Stimulated activated CD4-positive, alpha-beta T cell treated with anti-CD3 and anti-CD28 coated beads, Interleukin-2, amount 100 ng/mL, for 48 hours (primary cell): ENCODE measurements around the gene TMEM140.
"Not testable (repeated sequence)": the region's sequence is repeated elsewhere in the genome, so short reads cannot be mapped to it uniquely, and the experiment has no call there.

ENCODE experiments used
- DNase-seq, 2 donors: peaks; one replicate each; pipeline ENCODE4 v3.0.0-alpha.2; 2020

TMEM140 gene

DNA sequence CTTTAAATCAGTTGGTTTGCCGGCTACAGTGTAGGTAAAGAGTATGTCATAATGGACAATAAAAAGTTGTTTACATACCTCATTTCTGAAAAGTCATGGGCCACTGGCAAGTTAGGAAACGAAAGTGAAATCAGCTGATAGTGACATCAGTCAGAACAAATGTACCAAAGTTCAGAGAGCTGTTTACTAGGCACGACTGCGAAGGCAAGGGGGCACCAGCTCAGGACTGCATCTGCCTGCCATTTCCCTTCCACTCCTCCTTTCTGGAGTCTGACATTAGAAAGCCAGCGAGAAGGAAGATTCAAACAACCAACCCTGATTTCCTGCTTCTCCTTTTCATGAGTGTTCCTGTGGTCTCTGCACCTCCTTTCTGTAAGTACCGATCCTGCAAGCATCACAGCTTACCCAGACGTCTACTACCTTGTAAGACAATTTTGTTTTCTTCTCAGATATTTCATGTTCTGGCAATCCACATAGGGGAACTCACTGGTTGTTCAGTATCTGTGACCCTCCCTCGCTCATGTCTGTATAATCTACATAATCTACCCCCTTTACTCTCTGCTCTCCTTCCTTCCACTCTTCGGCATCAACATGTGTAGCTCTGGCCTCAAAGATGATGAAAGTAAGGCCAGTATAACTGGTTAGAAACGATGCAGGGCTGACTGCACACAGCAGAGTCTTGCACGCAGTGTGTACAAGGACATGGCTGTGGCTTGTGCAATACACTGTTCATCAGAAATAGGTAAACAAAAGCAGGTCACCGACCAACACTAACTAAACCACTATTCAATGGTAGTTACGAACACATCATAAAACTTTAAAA, at the start of gene TMEM140:
Gene TMEM140, plus strand, starts transcription at position 174 of the 823 bp plus-strand sequence. CDS start 16,370 bp downstream, outside the sequence.
- no peak for DNase-seq

DNA sequence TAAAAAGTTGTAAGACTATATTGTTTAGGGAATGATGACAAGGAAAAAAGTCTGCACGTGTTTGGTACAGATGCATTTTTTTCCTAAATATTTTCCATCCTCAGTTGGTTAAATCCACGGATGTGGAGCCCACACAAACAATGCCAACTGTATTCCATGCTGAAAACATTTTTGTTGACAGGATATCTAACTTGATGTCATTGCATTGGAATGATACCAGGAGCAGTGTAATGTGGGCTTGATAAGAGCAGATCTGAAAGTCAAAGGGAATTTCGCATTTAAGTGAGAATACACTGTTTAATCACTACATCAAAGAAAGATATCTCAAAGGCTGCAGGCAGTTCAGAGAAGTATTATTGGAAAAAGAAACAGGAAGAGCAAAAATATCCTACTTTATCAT, 49.5 kb upstream of the TMEM140 start:
- DNase-seq: no peak

DNA sequence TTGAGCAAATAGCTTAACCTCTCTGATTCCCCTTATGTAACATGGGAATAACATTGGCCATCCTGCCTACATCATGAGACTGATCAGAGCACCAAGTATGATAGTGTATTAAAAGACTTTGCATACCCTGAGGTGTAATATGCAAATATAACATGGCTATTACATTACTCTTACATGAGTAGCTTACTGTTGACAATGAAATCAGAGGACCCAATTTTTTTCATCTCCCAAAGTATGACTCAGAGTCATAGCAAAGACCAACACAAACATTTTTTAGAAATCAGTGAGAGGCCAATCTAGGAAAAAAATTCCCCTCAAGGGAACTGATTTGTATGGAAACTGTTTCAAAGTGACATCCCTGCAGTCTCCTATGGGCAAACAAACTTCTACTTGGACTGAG, 47.0 kb upstream of the TMEM140 start:
- DNase-seq: no peak

DNA sequence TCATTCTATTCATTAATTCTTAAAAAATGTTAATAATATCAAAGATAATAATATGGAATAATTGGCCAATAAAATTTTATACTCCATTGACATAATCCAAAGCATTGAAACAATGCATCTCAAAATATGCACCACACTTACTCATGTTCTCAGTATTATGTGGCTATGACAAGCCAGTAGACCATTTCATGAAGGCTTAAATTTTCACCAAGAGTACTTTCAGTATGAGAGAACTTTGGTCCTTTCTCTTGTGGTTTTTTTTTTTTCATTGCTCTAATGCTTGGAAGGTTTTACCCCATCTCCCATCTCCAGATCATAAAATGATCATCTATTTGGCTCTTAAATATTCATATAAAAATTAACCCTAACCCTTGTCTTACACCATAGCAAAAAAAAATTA, 45.5 kb upstream of the TMEM140 start:
- DNase-seq: no peak

DNA sequence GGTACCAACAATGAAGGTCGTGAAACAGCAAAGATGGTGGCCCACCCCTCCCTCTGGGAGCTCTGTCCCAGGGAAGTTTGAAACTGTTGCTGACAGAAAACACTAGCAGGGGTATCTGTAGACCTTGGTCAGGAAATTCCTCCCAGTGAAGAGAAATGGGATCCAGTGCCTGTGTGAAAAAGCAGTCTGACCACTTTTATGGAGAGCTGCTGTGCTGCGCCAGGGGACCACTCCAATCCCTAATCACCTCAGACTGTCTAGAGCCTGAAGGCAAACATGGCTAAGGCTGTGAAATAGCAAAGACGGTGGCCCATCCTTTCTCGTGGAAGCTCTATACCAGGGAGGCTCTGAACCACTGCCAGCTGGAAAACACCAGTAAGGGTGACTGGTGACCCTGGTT, 38.3 kb upstream of the TMEM140 start:
- DNase-seq: no peak

DNA sequence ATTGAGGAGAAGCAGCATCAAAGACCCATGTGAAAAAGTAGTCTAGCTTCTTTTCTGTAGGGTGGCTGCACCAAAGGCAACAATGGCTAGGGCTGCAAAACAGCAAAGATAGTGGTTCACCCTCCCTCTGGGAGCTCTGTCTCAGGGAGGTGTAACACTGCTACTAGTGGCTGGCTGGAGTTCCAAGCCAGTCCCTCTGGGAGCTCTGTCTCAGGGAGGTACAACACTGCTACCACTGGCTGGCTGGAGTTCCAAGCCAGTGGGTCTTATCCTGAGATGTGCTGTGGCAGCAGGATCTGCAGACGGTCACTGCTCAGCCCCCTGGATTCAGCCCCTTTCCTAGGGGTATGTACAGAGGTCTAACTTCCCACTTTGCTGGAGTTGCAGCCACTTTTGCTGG, 37.9 kb upstream of the TMEM140 start:
- no peak for DNase-seq

DNA sequence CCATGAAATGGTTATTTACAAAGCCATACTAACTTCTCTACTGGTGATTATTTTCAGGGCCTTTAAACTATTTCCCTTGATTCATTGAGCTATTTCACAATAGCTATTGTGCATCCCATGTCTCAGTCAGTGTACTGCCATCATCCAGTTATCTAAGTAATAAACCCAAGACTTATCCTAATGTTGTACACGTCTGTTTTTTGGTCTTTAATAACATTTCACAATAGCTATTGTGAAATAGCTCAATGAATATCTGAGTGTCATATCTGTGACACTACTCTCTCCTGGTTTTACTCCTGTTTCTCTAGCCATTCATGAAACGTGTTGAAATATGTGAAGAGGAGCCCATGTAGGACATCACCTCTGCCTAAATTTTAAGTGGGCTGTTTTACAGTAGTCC, 36.5 kb upstream of the TMEM140 start:
- DNase-seq: no peak

- DNase-seq: no peak
These were observed 33.2 kb upstream of the TMEM140 start for GRCh38 chr7:135114622-135115021.

GRCh38 chr7:135117096-135117495, 30.8 kb upstream of the TMEM140 start:
- DNase-seq: no peak

DNA sequence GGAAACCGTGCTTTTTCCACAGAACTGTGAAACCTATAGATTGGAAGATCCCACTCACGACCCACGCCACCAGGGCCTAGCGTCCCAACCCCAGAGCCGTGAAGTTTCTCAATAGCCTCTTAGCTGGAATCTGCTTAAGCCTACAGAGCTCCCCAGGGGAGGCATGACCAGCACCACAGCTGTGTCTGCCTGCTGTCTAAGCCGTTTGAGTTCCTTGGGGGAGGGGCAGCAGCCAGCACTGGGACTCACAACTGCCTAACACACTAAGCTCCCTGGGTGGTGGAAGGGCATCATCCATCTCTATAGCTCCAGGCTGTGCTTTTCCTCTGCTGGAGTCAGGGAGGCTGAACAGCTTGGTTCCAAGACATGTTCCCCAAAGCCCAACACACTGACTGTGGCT, 26.0 kb upstream of the TMEM140 start:
- no peak for DNase-seq

- DNase-seq: not testable (repeated sequence)
These were observed 23.2 kb upstream of the TMEM140 start for GRCh38 chr7:135124631-135125030.

GRCh38 chr7:135128931-135129330, 18.9 kb upstream of the TMEM140 start:
- DNase-seq: no peak

- DNase-seq: no peak
These were observed 18.3 kb upstream of the TMEM140 start for GRCh38 chr7:135129579-135129978.

DNA sequence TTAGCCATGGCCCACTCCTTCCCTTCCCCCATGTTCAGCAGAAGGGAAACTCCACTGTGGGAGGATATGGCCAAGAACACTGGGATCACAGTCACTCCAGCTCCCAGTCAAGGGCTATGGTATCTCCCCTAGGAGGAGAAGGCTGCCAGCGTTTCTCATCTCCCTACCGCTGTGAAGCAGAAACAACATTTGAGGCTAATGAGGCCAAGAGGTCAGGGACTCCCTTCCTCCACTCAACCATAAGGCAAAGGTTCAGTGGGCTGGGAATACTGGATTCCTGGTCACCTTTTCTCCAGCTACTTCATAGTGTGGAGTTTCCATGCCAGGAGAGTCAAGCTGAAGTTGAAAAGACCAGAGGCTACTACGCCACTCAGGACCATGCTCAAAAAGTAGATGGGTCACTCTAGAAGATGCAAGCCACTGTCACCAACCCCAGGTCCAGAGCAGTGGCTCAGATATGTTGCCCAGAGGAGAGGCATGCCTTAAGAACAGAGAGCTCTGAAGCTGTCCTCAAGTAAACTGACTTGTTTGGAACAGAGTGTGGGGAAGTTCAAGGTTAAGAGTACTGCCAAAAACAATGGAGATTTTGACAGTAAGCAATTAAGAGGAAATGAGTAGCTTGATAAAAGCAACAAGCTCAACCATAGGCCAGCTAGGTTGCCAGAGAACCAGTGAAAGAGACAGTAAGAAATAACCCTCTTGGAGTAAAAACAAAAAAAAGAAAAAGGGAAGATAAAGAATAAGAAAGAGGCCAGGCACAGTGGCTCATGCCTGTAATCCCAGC, 3.8 kb upstream of the TMEM140 start:
- no peak for DNase-seq

DNA sequence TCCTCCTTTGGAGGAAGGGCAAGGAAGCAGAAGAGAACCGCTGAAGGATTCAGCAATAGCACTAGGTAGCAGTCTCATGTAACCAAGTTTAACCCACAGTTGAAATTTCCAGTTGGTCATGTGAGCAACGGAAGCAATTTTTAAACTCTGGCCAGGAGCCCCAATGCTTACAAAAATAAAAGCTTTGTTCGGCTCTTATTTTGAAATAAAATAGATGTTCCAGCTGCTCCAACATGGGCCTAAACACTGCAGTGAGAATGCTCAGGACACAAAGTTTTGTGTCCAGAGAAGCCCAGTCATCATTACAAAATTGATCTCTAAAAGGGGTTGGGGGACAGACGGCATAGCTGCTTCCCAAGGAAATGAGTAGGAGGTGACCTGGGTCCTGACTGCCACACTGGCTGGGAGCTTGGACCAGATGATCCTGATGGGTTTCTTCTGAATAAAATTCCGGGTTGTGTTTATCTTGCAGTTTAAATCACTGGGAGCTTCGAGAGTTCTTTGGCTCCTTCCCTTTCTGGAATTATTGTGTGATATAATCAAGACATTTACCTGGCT, 452 bp upstream of the TMEM140 start:
- no peak for DNase-seq

DNA sequence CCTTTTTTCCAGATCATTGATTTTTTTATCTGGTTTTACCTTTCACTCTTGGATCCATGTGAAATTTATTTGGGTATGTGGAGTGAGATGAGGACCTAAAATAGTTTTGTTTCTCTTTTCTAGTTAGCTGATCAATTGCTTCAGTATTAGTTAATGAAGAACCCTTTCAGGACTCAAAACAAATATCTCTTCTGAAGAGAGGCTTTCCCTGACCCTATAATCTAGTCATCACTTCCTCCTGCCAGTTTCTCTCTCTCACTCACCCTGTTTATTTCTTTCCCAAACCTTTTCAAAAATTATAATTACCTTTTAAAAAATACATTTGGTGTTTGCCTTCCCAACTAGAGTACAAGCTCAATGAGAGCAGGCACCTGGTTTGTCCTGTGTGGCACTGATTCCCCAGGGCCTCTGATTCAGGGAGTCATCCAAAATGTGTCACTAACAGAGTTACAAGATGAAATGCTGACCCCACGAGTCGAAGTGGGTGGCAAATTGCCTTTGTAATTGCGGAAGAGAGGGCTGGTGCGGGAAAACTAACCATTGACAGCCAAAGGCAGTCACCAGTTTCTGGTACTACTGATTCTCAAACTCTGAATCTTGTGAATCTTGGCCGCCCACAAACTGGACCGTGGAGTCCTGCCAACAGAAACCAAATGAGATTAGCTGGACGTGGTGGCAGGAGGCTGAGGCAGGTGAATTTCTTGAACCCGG, 2.4 kb downstream of the TMEM140 start:
- DNase-seq: no peak

- no peak for DNase-seq
These were observed 3.3 kb downstream of the TMEM140 start for GRCh38 chr7:135151132-135151531.

DNA sequence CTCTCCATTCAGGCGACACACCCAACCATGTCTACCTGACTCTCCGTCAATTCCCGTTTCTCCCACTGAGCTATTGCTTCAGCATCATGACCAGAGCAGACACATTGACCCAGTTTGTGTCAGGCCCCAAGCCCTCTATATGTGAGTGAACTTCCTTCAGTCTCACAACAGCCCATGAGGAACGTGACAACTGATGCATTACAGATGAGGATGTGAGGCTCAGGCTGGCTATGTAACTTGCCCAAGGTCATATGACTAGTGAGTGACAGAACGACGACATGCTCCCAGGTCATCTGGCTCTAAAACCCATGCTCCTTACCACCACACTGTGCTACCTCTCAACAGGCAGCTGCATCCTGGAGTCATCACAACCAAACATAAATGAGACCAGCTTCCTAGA, 3.7 kb downstream of the TMEM140 start:
- DNase-seq: no peak

- no peak for DNase-seq
These were observed 4.6 kb downstream of the TMEM140 start for GRCh38 chr7:135152442-135152841.

GRCh38 chr7:135154734-135155133, 6.9 kb downstream of the TMEM140 start:
- no peak for DNase-seq

DNA sequence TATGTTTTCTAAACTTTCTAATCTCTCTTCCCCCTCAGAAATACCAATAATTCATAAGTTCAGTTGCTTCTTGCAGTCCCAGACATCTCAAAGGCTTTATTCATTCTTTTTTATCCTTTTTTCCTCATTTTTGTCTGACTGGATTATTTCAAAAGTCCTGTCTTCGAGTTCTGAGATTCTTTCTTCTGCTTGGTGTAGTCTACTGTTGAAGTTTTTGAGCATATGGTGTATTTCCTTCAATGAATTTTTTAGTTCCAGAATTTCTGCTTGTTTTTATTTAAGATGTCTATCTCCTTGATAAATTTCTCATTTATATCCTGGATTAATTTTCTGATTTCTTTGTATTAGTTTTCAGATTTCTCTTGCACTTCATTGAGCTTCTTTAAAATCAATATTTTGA, 8.4 kb downstream of the TMEM140 start:
- no peak for DNase-seq

DNA sequence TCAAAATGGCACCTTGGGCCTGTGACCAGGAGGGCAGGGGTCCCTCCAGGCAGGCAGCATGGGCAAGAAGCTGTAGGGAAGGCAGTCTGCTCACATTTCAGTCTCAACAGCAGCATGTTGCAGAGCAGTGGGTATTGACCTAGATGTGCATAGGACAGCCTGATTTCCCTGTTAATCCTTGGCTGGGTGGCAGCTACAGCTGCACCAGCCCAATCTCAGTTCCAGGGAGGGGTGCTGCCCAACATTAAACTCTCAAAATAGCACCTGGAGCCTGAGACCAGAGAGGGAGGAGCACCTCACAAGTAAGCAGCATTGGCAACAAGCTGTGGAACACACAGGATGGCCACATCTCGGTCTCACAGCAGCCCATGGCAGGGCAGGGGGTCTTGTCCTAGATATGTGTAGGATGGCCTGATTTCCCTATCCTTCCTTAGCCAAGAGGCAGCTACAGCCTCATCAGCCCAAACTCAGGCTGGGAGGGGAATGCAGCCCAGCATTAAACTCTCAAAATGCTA, 10.3 kb downstream of the TMEM140 start:
- no peak for DNase-seq

DNA sequence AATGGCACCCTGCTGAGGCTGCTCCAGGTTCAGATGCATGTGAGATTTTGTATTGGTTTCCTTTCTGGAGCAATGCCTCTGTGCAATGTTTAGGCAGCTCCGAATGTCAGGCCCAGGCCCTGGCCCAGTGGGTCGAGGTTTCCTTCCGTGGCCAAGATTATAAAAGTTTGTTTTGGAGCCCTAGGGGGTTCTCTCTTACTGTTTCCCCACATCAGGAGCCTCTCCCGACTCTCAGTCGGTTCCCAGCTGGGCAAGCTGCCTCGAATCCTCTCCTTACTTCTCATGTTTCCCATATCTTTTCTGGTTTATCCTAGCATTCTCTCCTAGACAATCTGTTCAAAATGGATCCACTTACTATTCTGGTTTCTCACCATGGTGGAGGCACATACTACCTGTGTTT, 11.0 kb downstream of the TMEM140 start:
- DNase-seq: no peak
